Liver (tissue), 9 donors: ENCODE results near the gene RNF225. TPM values are rescaled to one million over a fixed set of nuclear protein-coding genes. Genes with fewer than 3 reads are reported as not detected.

Experiments
- DNase-seq: peaks from one replicate; pipeline ENCODE4 v3.0.0-alpha.2; 2017; ENCODE audit warnings: low spot score
- H3K27ac ChIP-seq, 2 donors: one replicate each; pipeline ENCODE4 v1.7.0; 2013; ENCODE audit warnings: inconsistent platforms in 2 of 2, low read length in 2 of 2, control low read depth in 1 of 2, low read depth in 1 of 2, mild to moderate bottlenecking in 1 of 2
- H3K27me3 ChIP-seq, 4 donors: one replicate each; pipeline versions ENCODE4 v1.6.1 to v1.7.0; 2013; ENCODE audit warnings: low read length in 3 of 4, inconsistent platforms in 1 of 4, mild to moderate bottlenecking in 1 of 4, moderate library complexity in 1 of 4; ENCODE audit not compliant: control insufficient read depth in 4 of 4, insufficient read depth in 4 of 4
- H3K36me3 ChIP-seq, 4 donors: one replicate each; pipeline versions ENCODE4 v1.6.1 to v1.7.0; 2013; ENCODE audit warnings: low read length in 3 of 4, mild to moderate bottlenecking in 3 of 4, low read depth in 1 of 4, moderate library complexity in 1 of 4; ENCODE audit not compliant: control insufficient read depth in 4 of 4, insufficient read depth in 3 of 4
- H3K4me1 ChIP-seq, 4 donors: one replicate each; pipeline versions ENCODE4 v1.6.1 to v1.7.0; 2013; ENCODE audit warnings: low read length in 3 of 4, mild to moderate bottlenecking in 3 of 4, moderate library complexity in 1 of 4; ENCODE audit not compliant: control insufficient read depth in 4 of 4, insufficient read depth in 4 of 4
- H3K4me3 ChIP-seq, 3 donors: one replicate each; pipeline versions ENCODE4 v1.6.1 to v1.7.0; 2013; ENCODE audit warnings: low read length in 3 of 3, control low read depth in 1 of 3, low read depth in 1 of 3, mild to moderate bottlenecking in 1 of 3
- H3K9ac ChIP-seq, 2 donors: one replicate each; pipeline ENCODE4 v1.7.0; 2013; ENCODE audit warnings: low read length in 2 of 2, mild to moderate bottlenecking in 2 of 2, moderate library complexity in 2 of 2, control low read depth in 1 of 2, low read depth in 1 of 2
- H3K9me3 ChIP-seq, 4 donors: one replicate each; pipeline versions ENCODE4 v1.6.1 to v1.7.0; 2013; ENCODE audit warnings: low read length in 3 of 4; ENCODE audit not compliant: control insufficient read depth in 4 of 4
- EGR1 ChIP-seq, 2 donors: IDR thresholded peaks; 2 replicates each; pipeline ENCODE4 v1.6.1; 2016 to 2018; ENCODE audit warnings: antibody characterized with exemption in 2 of 2, low read depth in 2 of 2
- GABPA ChIP-seq, 2 donors: IDR thresholded peaks in 1 of 2; conservative IDR thresholded peaks in 1 of 2; 2 replicates each; pipeline ENCODE4 v1.6.1; 2016; ENCODE audit warnings: antibody characterized with exemption in 2 of 2, mild to moderate bottlenecking in 1 of 2, moderate library complexity in 1 of 2
- HNF4A ChIP-seq, 2 donors: conservative IDR thresholded peaks; 2 replicates each; pipeline ENCODE4 v1.6.1; 2016; ENCODE audit warnings: antibody characterized with exemption in 2 of 2, mild to moderate bottlenecking in 2 of 2
- JUND ChIP-seq, 2 donors: IDR thresholded peaks; 2 replicates each; pipeline ENCODE4 v1.6.1; 2016; ENCODE audit warnings: antibody characterized with exemption in 2 of 2
- NR2F2 ChIP-seq: IDR thresholded peaks from 2 replicates; pipeline ENCODE4 v1.6.1; 2016; ENCODE audit warnings: antibody characterized with exemption
- RXRA ChIP-seq, 2 donors: IDR thresholded peaks; 2 replicates each; pipeline ENCODE4 v1.6.1; 2017 to 2018; ENCODE audit warnings: antibody characterized with exemption in 2 of 2, mild to moderate bottlenecking in 1 of 2
- SP1 ChIP-seq: IDR thresholded peaks from 2 replicates; pipeline ENCODE4 v1.6.1; 2018; ENCODE audit warnings: antibody characterized with exemption, mild to moderate bottlenecking
- TAF1 ChIP-seq: conservative IDR thresholded peaks from 2 replicates; pipeline ENCODE4 v1.6.1; 2016; ENCODE audit warnings: antibody characterized with exemption, mild to moderate bottlenecking
- ZBTB33 ChIP-seq: IDR thresholded peaks from 2 replicates; pipeline ENCODE4 v1.6.1; 2016; ENCODE audit warnings: antibody characterized with exemption
- whole genome bisulfite sequencing: extraction: QIAGEN DNeasy Blood & Tissue Kit; methylation state at CpG from one replicate; pipeline ENCODE4 v1.1.7; 2013; 5-methylcytosine and 5-hydroxymethylcytosine counted together
- polyA plus RNA-seq, 2 donors: library from polyadenylated mRNA; stranded (reverse) in 1 of 2; unstranded in 1 of 2; fragments of 200-250 nt in 1 of 2; fragments of >200 nt in 1 of 2; fragmentation: Nextera tagmentation in 1 of 2; extraction: Ambion mirVana in 1 of 2; gene quantifications; one replicate each; pipeline versions ENCODE4 v1.2.1 to v1.2.3, GENCODE V29; 2013 to 2015
- total RNA-seq, 2 donors: library from RNA; depleted of rRNA; stranded (reverse); fragments of >200 nt; gene quantifications; one replicate each; pipeline ENCODE4 v1.2.3, GENCODE V29; 2014
- TF ChIP-seq, protein P1 (sequence below): fragments of 150-350 bp; IDR thresholded peaks from 2 replicates; pipeline ENCODE4 v1.5.1; 2017; ENCODE audit warnings: improper control_type of control experiment, low read depth, low read length; ENCODE audit not compliant: missing input control
- TF ChIP-seq, protein P2 (sequence below): IDR thresholded peaks from 2 replicates; pipeline ENCODE4 v1.6.1; 2016; ENCODE audit warnings: antibody characterized with exemption
- donor health status: healthy.
- donor health status: healthy.
- donor health status: healthy.
- donor health status: healthy.
- donor health status: healthy.

RNF225 gene
- total and polyA plus RNA-seq, 4 donors: not detected

GRCh38 chr19:58353717-58354477 is 41.6 kb upstream of the RNF225 start:
- no peak overlapping the region for H3K9ac ChIP-seq

DNA sequence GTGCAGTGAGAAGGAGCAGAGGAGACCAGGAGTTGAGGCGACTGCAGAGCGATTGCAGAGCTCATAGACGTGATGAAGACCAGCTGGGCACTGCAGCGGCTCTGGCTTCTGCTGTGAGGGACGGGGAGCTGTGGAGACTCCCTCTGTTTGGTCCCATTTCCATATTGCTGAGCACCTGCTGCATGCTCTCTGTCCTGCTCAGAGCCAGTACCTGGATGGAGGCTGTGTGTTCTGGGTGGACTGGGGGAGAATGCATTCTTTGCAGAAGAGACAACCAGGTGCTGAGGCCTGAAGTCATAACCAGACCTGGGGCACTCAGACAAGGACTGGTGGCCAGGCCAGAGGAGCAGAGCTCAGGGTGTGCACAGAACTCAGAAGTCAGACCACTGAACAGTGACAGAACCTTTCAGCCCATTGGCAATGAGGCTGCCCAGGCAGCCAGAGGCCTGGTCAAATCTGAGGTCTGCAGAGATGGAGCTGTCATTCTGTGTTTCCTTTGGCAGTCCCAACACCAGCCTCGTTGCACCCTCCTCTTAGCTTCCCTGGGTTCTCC is 40.9 kb upstream of the RNF225 start:
- H3K4me1 ChIP-seq: peaks cover 23 to 72% (median 53%) of the 10 kb centered on the region in 4 donors
- H3K27ac ChIP-seq: no peak overlapping the region
- no peaks in the 10 kb centered on the region for H3K9me3 ChIP-seq
- no peaks in the 10 kb centered on the region for H3K36me3 ChIP-seq
- no peak for TF ChIP-seq TAF1
- TF ChIP-seq, protein P1, sequence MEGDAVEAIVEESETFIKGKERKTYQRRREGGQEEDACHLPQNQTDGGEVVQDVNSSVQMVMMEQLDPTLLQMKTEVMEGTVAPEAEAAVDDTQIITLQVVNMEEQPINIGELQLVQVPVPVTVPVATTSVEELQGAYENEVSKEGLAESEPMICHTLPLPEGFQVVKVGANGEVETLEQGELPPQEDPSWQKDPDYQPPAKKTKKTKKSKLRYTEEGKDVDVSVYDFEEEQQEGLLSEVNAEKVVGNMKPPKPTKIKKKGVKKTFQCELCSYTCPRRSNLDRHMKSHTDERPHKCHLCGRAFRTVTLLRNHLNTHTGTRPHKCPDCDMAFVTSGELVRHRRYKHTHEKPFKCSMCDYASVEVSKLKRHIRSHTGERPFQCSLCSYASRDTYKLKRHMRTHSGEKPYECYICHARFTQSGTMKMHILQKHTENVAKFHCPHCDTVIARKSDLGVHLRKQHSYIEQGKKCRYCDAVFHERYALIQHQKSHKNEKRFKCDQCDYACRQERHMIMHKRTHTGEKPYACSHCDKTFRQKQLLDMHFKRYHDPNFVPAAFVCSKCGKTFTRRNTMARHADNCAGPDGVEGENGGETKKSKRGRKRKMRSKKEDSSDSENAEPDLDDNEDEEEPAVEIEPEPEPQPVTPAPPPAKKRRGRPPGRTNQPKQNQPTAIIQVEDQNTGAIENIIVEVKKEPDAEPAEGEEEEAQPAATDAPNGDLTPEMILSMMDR: no peak
- no peaks in the 10 kb centered on the region for H3K27me3 ChIP-seq
- 87% methylated on average over 6 of the region's 6 CpGs for WGBS
- no peak overlapping the region for H3K9ac ChIP-seq
- no peak overlapping the region for H3K4me3 ChIP-seq
- DNase-seq: no peak

More at GRCh38 chr19:58353717-58354477, 41.6 kb upstream of the RNF225 start:
- WGBS: 71% methylated on average over 15 of the region's 15 CpGs
- H3K4me3 ChIP-seq: peak overlapping the region in 1 of 3 donors; percentile 20
- H3K27me3 ChIP-seq: no peaks in the 10 kb centered on the region
- no peaks in the 10 kb centered on the region for H3K36me3 ChIP-seq
- peak overlapping the region; percentile 3 to 14 for H3K27ac ChIP-seq
- peaks cover 23 to 78% (median 58%) of the 10 kb centered on the region in 4 donors for H3K4me1 ChIP-seq
- no peak for DNase-seq
- TF ChIP-seq NR2F2: no peak
- no peak for TF ChIP-seq ZBTB33
- peak in 1 of 2 donors; percentile 6 for TF ChIP-seq HNF4A (conservative IDR thresholded peaks at IDR 0.05)
- TF ChIP-seq EGR1 (IDR thresholded peaks at IDR 0.05; ENCODE audit: low read depth in 2 of 2): no peak
- TF ChIP-seq RXRA (IDR thresholded peaks at IDR 0.05): peak; percentile 3 to 35
- peak in 1 of 2 donors; percentile 5 for TF ChIP-seq GABPA (IDR thresholded peaks at IDR 0.05 in 1 of 2, conservative IDR thresholded peaks at IDR 0.05 in 1 of 2)
- no peak for TF ChIP-seq TAF1
- TF ChIP-seq, protein P2, sequence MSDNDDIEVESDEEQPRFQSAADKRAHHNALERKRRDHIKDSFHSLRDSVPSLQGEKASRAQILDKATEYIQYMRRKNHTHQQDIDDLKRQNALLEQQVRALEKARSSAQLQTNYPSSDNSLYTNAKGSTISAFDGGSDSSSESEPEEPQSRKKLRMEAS: no peak
- no peak for TF ChIP-seq JUND (IDR thresholded peaks at IDR 0.05)
- H3K9me3 ChIP-seq: no peaks in the 10 kb centered on the region

- peak; percentile 5 for TF ChIP-seq SP1
- TF ChIP-seq, protein P1: no peak
- TF ChIP-seq RXRA (IDR thresholded peaks at IDR 0.05): peak; percentile 33 to 51
- peak in 1 of 2 donors; percentile 37 for TF ChIP-seq HNF4A (conservative IDR thresholded peaks at IDR 0.05)
- H3K4me3 ChIP-seq: no peak overlapping the region
- no peaks in the 10 kb centered on the region for H3K27me3 ChIP-seq
- H3K9ac ChIP-seq: no peak overlapping the region
- peak overlapping the region in 1 of 2 donors; percentile 43 for H3K27ac ChIP-seq
- H3K4me1 ChIP-seq: peaks cover 18 to 64% (median 46%) of the 10 kb centered on the region in 4 donors
- no peak for DNase-seq
- H3K36me3 ChIP-seq: no peaks in the 10 kb centered on the region
- H3K9me3 ChIP-seq: no peaks in the 10 kb centered on the region
- WGBS: 67% methylated on average over 10 of the region's 10 CpGs
These were observed 40.1 kb upstream of the RNF225 start for GRCh38 chr19:58355215-58355796.
